Measurements from ENCODE around the gene ZNF621. TPM values are rescaled to one million over a fixed set of nuclear protein-coding genes. Genes with fewer than 3 reads are reported as not detected.
A peak's percentile ranks its signal among the peaks of the same experiment; 100 is the strongest.

The ZNF621 gene
- 20.2 and 25.8 TPM in 2 replicates for total RNA-seq

DNA sequence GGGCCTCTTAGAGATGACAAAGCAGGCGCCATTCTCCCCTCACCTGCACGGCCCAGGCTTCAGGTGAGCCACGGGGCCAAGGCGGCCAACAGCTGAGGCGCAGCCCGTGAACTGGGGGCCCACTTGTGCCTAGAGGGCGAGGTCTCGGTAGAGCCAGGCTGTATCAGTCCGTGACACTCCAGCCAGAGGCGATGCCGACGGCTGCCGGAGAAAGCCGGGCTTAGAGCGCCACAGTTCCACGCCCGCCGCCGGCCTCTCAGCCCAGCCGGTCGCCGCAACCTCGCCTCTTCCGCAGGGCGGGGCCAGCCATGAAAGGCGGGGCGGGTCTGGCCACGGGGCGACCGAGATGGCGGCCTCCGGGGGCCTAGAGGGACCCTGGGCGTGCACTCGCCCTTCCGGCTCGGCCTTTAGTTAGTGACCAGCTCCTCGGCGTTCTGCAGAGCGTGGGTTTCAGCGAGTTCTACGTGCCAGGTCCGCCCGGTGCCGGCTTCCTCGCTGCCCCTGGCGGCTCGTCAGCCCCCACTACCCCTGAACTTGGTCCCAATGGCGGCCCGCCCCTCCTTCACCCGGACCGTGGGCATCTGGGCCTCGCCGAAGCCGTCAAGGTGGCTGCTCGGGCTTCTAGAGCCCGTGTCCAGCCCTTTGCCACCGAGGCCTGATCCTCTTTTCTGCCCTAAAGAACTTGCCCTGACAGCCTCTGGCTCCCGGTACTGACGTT, at the start of gene ZNF621:
ZNF621 (plus strand) TSS at position 393 of the 718 bp plus-strand sequence. CDS start 881 bp downstream, outside the sequence.
- H3K27me3 Mint-ChIP-seq, result no peaks in the 10 kb centered on the region

DNA sequence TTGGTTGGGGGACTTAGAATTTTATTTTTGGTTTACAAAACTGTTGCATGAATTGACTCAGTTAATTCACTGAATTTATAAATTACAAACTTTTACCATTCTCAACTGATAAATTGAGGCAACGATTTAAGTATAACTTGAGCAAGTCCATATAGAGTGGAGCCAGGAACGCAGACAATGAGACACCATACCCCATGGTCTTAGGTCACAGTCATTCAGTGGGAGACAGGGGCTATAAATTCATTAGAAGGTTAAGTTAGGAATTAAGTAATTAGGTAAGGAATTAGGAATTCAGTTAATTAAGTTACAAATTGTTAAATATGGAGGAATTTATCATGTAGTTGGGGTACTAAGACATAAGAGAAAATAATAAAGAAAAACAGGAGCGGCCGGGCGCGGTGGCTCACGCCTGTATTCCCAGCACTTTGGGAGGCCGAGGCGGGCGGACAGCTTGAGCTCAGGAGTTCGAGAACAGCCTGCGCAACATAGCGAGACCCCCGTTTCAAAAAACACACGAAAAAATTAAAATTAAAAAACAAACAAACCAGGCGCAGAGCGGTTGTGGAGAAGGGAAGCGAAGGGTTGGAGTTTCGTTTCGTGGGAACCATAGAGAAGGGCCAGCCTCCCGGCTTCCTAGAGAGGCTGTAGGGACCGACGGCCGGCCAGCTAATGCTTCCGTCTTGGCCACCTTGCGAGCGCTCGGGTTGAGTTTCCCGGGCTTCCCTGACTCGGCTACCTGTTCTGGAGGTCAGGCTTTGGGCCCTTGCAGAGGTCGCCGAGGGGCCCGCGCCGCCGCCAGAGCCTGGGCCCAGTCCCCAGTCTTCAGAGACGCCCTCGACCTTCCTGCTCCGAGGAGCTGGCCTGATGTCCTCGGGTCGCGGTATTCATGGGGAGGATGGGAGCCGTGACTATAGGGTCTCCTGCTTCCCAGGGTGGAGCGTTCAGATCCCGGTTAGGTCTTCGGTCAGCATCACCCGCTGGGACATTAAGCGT, 48.0 kb upstream of the ZNF621 start, which contains the start of gene ZNF619:
ZNF619 (plus strand) TSS at position 645 of the 993 bp plus-strand sequence. CDS start 858 bp downstream, outside the sequence.
- ChIA-PET POLR2A (interaction anchor here (0.6 to 3.4 kb wide), 12 partner anchors 13 to 1045 kb away, joined by 3 to 38 read pairs (median 5); partner anchors contain the start of genes CTNNB1, RPL14, ZNF620 and ZNF621), CTCF (interaction anchor here (1.0 kb wide), 1 partner anchor 49 kb away, joined by 3 read pairs; no protein-coding TSS in a partner anchor)
- DNase-seq (peak; percentile 64), ATAC-seq (ENCODE audit: low read depth) (peak; percentile 97)
- TF ChIP-seq CTCF (IDR thresholded peaks at IDR 0.05), result no peak
- Mint-ChIP-seq H3K4me3 (peak within 1 kb of the TSS; percentile 93), H3K27ac (peak within 1 kb of the TSS; percentile 94), H3K4me1 (peaks cover 27% of the 10 kb centered on the region), H3K9me3 (no peaks in the 10 kb centered on the region), H3K36me3 (ENCODE audit: low read depth) (peaks cover 42% of the 10 kb centered on the region), H3K27me3 (no peaks in the 10 kb centered on the region)
- intact Hi-C loops (cut with micrococcal nuclease), result loop anchor here (1.0 kb wide), 5 partner anchors 19 to 167 kb away; partner anchors contain the start of genes EIF1B, RPL14 and ZNF621

More for the DNA sequence above, at the start of gene ZNF621:
- Mint-ChIP-seq H3K9me3 (no peaks in the 10 kb centered on the region), H3K4me1 (peaks cover 18% of the 10 kb centered on the region), H3K27ac (peak within 1 kb of the TSS; percentile 91), H3K4me3 (peak within 1 kb of the TSS; percentile 93), H3K36me3 (ENCODE audit: low read depth) (peaks cover 34% of the 10 kb centered on the region)
- DNase-seq, result peak; percentile 88
- ChIA-PET POLR2A (interaction anchor here (0.6 to 3.3 kb wide), 10 partner anchors 9 to 675 kb away, joined by 3 to 32 read pairs (median 9); partner anchors contain the start of genes CTNNB1, RPL14, ZNF619 and ZNF620), CTCF (interaction anchor here (0.7 to 2.0 kb wide), 2 partner anchors 19 to 56 kb away, joined by 3 to 5 read pairs; partner anchors contain the start of gene ZNF620)
- intact Hi-C loops (cut with micrococcal nuclease), result loop anchor here (1.0 to 10.0 kb wide), 8 partner anchors 18 to 1140 kb away; partner anchors contain the start of genes EIF1B, RPL14, SLC25A38 and ZNF619
- peak; percentile 99 for ATAC-seq (ENCODE audit: low read depth)
- TF ChIP-seq CTCF (IDR thresholded peaks at IDR 0.05), result no peak

DNA sequence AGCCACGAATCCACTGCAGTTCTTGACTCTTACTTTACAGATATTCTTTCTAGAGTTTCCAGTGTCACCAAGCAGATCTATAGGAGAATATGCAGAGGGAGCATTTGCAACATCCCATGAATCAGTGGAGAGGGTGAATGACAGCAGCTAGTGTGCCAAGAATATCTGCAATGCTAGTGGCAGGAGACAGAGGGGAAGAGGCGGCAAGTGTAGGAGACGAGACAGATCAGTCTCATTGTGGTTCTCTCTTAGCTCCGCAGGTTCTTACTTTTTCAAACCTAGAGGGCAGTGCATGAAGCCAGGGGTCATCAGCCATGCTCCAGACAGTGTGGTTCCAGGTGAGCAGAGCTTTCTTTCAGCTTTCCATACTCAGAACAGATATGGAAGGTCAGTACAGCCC, 47.1 kb upstream of the ZNF621 start:
- ChIA-PET CTCF (no interaction called here), POLR2A (interaction anchor here (1.2 to 3.4 kb wide), 7 partner anchors 17 to 721 kb away, joined by 4 to 38 read pairs (median 7); partner anchors contain the start of genes CTNNB1, RPL14, ZNF620 and ZNF621)
- Mint-ChIP-seq H3K36me3 (ENCODE audit: low read depth) (peaks cover 49% of the 10 kb centered on the region), H3K9me3 (no peaks in the 10 kb centered on the region), H3K4me3 (peak overlapping the region; percentile 93), H3K27me3 (no peaks in the 10 kb centered on the region), H3K27ac (peak overlapping the region; percentile 94), H3K4me1 (peaks cover 27% of the 10 kb centered on the region)
- intact Hi-C loops (cut with micrococcal nuclease), result loop anchor here (1.0 kb wide), 5 partner anchors 20 to 168 kb away; partner anchors contain the start of genes EIF1B, RPL14 and ZNF621
- TF ChIP-seq CTCF (IDR thresholded peaks at IDR 0.05), result no peak
- DNase-seq (no peak), ATAC-seq (ENCODE audit: low read depth) (no peak)

DNA sequence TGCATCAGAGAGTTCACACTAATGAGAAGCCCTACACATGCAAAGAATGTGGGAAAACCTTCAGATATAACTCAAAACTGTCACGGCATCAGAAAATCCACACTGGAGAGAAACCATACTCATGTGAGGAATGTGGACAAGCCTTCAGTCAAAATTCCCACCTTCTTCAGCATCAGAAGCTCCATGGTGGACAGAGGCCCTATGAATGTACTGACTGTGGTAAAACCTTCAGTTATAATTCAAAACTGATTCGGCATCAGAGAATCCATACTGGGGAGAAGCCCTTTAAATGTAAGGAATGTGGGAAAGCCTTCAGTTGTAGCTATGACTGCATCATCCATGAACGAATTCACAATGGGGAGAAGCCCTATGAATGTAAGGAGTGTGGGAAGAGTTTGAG, 37.6 kb upstream of the ZNF621 start:
- Mint-ChIP-seq H3K36me3 (ENCODE audit: low read depth) (peaks cover 71% of the 10 kb centered on the region), H3K4me1 (no peaks in the 10 kb centered on the region), H3K27me3 (no peaks in the 10 kb centered on the region), H3K4me3 (no peak overlapping the region), H3K9me3 (peaks cover 20% of the 10 kb centered on the region), H3K27ac (no peak overlapping the region)
- ChIA-PET POLR2A (no interaction called here), CTCF (no interaction called here)
- intact Hi-C loops (cut with micrococcal nuclease), result no loop called here
- ATAC-seq (ENCODE audit: low read depth) (no peak), DNase-seq (no peak)
- TF ChIP-seq CTCF (IDR thresholded peaks at IDR 0.05), result no peak

All from activated B cell treated with CpG ODN at 0.5 μM for 24 hours (primary cell).